Esophagus muscularis mucosa (tissue), 4 donors: ENCODE results near the gene RAB11FIP4.

Experiments used
- CTCF ChIP-seq, 3 experiments: fragments of 200-600 bp in 2 of 3; fragments of 450-650 bp in 1 of 3; sonication (generic) in 2 of 3; IDR thresholded peaks; one replicate each; pipeline ENCODE4 v1.5.1; 2017 to 2019; ENCODE audit warnings: antibody characterized with exemption in 3 of 3, mild to moderate bottlenecking in 2 of 3, moderate library complexity in 1 of 3
- EP300 ChIP-seq: sonication (generic); formaldehyde crosslinking; IDR thresholded peaks from one replicate; pipeline ENCODE4 v1.6.1; 2017; ENCODE audit warnings: antibody characterized with exemption
- POLR2A ChIP-seq: fragments of 450-650 bp; IDR thresholded peaks from one replicate; pipeline ENCODE4 v1.6.1; 2017; ENCODE audit warnings: antibody characterized with exemption, moderate library complexity, mild to moderate bottlenecking, low read depth
- POLR2AphosphoS5 ChIP-seq, 2 donors: sonication (generic); formaldehyde crosslinking; IDR thresholded peaks; one replicate each; pipeline ENCODE4 v1.6.1; 2017; ENCODE audit warnings: antibody characterized with exemption in 2 of 2

GRCh38 chr17:31446195-31446967, 54.9 kb downstream of the RAB11FIP4 start:
- TF ChIP-seq CTCF (IDR thresholded peaks at IDR 0.05) = no peak
- no peak for TF ChIP-seq POLR2A
- TF ChIP-seq EP300 = no peak
- TF ChIP-seq POLR2AphosphoS5 (IDR thresholded peaks at IDR 0.05) = no peak
